Nephron progenitor cell (in vitro differentiated cells): Measurements from ENCODE around the gene HOXD11.

ENCODE experiments used
- DNase-seq: peaks from one replicate; pipeline ENCODE4 v3.0.0; 2021
- H3K27ac Mint-ChIP-seq: 2 replicates; pipeline ENCODE4 v1.8.0; 2021; ENCODE audit warnings: mild to moderate bottlenecking, moderate library complexity, mixed read lengths
- H3K27me3 Mint-ChIP-seq: 2 replicates; pipeline ENCODE4 v1.8.0; 2021; ENCODE audit warnings: mild to moderate bottlenecking, low read depth, mixed read lengths; ENCODE audit not compliant: poor library complexity
- H3K36me3 Mint-ChIP-seq: 2 replicates; pipeline ENCODE4 v1.8.0; 2021; ENCODE audit warnings: low read depth, mixed read lengths
- H3K4me1 Mint-ChIP-seq: 2 replicates; pipeline ENCODE4 v1.8.0; 2021; ENCODE audit warnings: mixed read lengths
- H3K4me3 Mint-ChIP-seq: 2 replicates; pipeline ENCODE4 v1.8.0; 2021; ENCODE audit warnings: mild to moderate bottlenecking, moderate library complexity, mixed read lengths
- H3K9me3 Mint-ChIP-seq: 2 replicates; pipeline ENCODE4 v1.8.0; 2021; ENCODE audit warnings: mild to moderate bottlenecking, moderate library complexity, mixed read lengths
- CTCF ChIP-seq: fragments of 200-600 bp; sonication (generic); IDR thresholded peaks from 2 replicates; pipeline ENCODE4 v1.5.0; 2021; ENCODE audit warnings: antibody characterized with exemption

HOXD11 gene

GRCh38 chr2:176117162-176117822 is 10.2 kb downstream of the HOXD11 start:
- peaks cover 85% of the 10 kb centered on the region for H3K4me1 Mint-ChIP-seq
- H3K9me3 Mint-ChIP-seq, result no peaks in the 10 kb centered on the region
- peak overlapping the region; percentile 86 for H3K4me3 Mint-ChIP-seq
- TF ChIP-seq CTCF, result no peak
- DNase-seq, result peak; percentile 20
- peaks cover 63% of the 10 kb centered on the region for H3K27me3 Mint-ChIP-seq
- peak overlapping the region; percentile 93 for H3K27ac Mint-ChIP-seq
- H3K36me3 Mint-ChIP-seq, result no peaks in the 10 kb centered on the region

GRCh38 chr2:176117823-176118371 is 10.8 kb downstream of the HOXD11 start:
- peak; percentile 11 for DNase-seq
- Mint-ChIP-seq H3K9me3 (no peaks in the 10 kb centered on the region), H3K36me3 (no peaks in the 10 kb centered on the region), H3K27me3 (peaks cover 57% of the 10 kb centered on the region), H3K27ac (peak overlapping the region; percentile 56), H3K4me1 (peaks cover 79% of the 10 kb centered on the region), H3K4me3 (peak overlapping the region; percentile 86)
- TF ChIP-seq CTCF, result no peak

GRCh38 chr2:176118601-176119339 is 11.7 kb downstream of the HOXD11 start:
- Mint-ChIP-seq H3K4me1 (peaks cover 70% of the 10 kb centered on the region), H3K36me3 (peaks cover 2% of the 10 kb centered on the region), H3K4me3 (peak overlapping the region; percentile 86), H3K27me3 (peaks cover 48% of the 10 kb centered on the region), H3K9me3 (no peaks in the 10 kb centered on the region), H3K27ac (peak overlapping the region; percentile 97)
- peak; percentile 72 for TF ChIP-seq CTCF
- peak; percentile 77 for DNase-seq

GRCh38 chr2:176120364-176121189 is 13.5 kb downstream of the HOXD11 start:
- no peak for TF ChIP-seq CTCF
- Mint-ChIP-seq H3K4me1 (peaks cover 68% of the 10 kb centered on the region), H3K9me3 (no peaks in the 10 kb centered on the region), H3K36me3 (peaks cover 13% of the 10 kb centered on the region), H3K4me3 (peak overlapping the region; percentile 86), H3K27ac (peak overlapping the region; percentile 99), H3K27me3 (peaks cover 33% of the 10 kb centered on the region)
- no peak for DNase-seq

- peak overlapping the region; percentile 86 for H3K4me3 Mint-ChIP-seq
- peaks cover 26% of the 10 kb centered on the region for H3K27me3 Mint-ChIP-seq
- peaks cover 69% of the 10 kb centered on the region for H3K4me1 Mint-ChIP-seq
- DNase-seq, result no peak
- H3K27ac Mint-ChIP-seq, result peak overlapping the region; percentile 99
- TF ChIP-seq CTCF, result no peak
- no peaks in the 10 kb centered on the region for H3K9me3 Mint-ChIP-seq
- peaks cover 13% of the 10 kb centered on the region for H3K36me3 Mint-ChIP-seq
Observed at GRCh38 chr2:176121190-176122051, 14.3 kb downstream of the HOXD11 start.
